ENCODE data around the gene SLC38A6.

Gene SLC38A6

DNA sequence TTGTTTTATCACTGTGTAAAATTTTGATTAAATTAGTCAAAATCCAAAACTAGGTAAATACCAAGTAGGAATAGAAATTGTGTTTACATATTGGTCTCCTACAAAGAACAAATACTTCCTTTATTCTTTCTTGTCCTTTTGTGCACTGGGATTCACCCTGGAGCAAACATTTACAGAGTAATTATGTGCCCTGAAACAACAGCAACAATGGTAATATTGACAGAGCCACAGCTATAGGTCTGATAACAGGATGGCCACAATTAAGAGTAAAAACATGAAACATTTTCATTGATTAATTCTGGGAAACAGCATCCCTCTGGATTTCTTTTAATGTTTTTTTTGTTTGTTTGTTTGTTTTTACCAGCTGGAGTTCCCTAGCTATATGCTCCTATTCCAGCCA is 61.2 kb downstream of the SLC38A6 start:
- DNase-seq (ENCODE audit: low read depth): no peak
- H3K4me3 ChIP-seq (ENCODE audit: low read depth, low read length): no peak overlapping the region
- TF ChIP-seq, protein P1, sequence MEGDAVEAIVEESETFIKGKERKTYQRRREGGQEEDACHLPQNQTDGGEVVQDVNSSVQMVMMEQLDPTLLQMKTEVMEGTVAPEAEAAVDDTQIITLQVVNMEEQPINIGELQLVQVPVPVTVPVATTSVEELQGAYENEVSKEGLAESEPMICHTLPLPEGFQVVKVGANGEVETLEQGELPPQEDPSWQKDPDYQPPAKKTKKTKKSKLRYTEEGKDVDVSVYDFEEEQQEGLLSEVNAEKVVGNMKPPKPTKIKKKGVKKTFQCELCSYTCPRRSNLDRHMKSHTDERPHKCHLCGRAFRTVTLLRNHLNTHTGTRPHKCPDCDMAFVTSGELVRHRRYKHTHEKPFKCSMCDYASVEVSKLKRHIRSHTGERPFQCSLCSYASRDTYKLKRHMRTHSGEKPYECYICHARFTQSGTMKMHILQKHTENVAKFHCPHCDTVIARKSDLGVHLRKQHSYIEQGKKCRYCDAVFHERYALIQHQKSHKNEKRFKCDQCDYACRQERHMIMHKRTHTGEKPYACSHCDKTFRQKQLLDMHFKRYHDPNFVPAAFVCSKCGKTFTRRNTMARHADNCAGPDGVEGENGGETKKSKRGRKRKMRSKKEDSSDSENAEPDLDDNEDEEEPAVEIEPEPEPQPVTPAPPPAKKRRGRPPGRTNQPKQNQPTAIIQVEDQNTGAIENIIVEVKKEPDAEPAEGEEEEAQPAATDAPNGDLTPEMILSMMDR (IDR thresholded peaks at IDR 0.05; ENCODE audit: insufficient read depth, low read depth, low read length, missing control alignments): no peak

DNA sequence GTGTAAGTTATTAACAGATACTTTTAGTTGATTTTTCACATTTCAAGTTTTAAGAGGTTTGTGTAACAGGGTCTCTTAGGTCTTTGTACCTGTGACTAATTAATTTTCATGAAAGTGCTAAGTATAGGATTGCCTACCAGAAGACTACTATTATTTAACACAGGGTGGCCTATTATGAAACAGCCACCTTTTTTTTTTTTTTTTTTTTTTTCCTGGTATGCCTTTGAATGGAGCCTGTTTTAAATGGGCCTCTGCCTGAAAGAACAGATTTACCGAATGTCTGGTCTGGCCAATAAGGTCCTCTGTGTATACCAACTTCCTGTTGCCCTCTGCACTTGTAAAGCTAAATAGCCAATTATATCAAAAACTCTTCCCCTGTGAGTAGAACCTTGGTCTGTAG is 62.5 kb downstream of the SLC38A6 start:
- no peak overlapping the region for H3K4me3 ChIP-seq (ENCODE audit: low read depth, low read length)
- no peak for DNase-seq (ENCODE audit: low read depth)
- TF ChIP-seq, protein P1 (IDR thresholded peaks at IDR 0.05; ENCODE audit: insufficient read depth, low read depth, low read length, missing control alignments): no peak

DNA sequence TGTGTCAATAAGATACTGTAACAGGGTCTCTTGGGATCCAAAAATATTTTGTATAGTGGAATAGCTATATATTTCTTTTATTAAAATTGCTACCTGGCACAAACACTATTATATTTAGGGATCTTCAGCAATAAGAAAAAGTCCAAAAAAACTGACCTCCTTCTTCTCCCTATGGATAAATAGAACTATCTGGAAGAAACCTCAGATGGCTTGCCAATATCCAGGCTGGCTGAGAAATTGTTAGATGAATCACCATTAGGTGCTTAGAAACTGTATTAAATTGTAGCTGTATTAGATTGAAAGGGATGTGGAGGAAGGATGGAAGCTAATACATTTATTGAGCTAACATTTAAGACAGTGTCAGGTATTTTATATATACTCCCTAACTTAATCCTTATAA is 66.0 kb downstream of the SLC38A6 start:
- no peak overlapping the region for H3K4me3 ChIP-seq (ENCODE audit: low read depth, low read length)
- no peak for DNase-seq (ENCODE audit: low read depth)
- TF ChIP-seq, protein P1 (IDR thresholded peaks at IDR 0.05; ENCODE audit: insufficient read depth, low read depth, low read length, missing control alignments): no peak

DNA sequence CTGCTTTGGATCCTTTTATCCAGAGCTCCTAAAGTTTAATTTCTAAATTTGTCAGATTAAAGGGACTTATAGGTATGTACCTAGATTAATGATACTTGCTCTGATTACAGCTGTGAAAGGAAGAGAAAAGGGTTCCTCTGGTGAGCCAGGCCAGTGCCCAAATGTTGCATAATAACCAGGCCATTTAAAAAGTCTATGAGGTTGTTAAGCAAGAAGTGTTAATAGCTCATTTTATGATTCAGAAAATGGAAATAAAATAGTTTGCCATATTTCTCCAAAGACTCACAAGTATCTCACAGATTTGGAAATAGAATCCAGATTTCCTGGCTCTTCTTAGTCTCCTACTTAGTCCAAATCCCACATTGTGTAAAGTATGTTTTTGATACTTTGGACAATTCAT is 67.6 kb downstream of the SLC38A6 start:
- H3K4me3 ChIP-seq (ENCODE audit: low read depth, low read length): no peak overlapping the region
- no peak for DNase-seq (ENCODE audit: low read depth)
- TF ChIP-seq, protein P1 (IDR thresholded peaks at IDR 0.05; ENCODE audit: insufficient read depth, low read depth, low read length, missing control alignments): no peak

DNA sequence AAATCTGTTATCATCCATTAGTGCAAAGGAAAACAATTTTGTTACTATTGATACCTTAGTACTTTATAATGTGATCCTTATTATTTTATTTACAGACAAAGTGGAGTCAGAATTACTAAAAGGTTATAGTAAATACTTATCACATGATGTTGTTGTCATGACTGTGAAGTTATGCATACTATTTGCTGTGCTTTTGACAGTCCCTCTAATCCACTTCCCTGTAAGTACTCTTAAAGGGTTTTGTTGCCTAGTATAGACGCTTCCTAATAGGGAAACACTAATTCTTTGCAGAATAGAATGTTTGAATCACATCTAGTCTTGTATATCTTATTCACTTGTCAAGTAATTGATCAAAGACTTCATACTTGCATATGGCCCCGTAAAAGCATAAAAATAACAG is 69.4 kb downstream of the SLC38A6 start:
- no peak overlapping the region for H3K4me3 ChIP-seq (ENCODE audit: low read depth, low read length)
- DNase-seq (ENCODE audit: low read depth): no peak
- TF ChIP-seq, protein P1 (IDR thresholded peaks at IDR 0.05; ENCODE audit: insufficient read depth, low read depth, low read length, missing control alignments): no peak

DNA sequence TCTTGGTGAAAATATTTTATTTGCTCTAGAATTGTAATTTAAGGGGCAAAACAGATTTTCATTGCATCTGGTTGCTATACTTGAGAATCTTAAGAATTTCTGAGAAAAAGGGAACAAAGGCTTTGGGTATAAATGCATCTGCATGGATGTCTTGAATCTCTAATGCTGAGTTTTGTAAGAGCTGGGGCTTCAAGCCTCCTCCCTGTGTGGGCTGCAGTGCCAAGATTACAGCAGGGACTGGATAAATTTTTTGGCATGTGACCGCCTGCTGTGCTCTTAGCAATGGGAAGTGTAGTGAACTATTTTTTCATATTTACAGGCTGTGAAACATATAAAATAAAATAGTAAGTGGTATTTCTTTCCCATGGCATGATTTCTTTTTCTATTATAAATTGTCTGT is 70.0 kb downstream of the SLC38A6 start:
- TF ChIP-seq, protein P1 (IDR thresholded peaks at IDR 0.05; ENCODE audit: insufficient read depth, low read depth, low read length, missing control alignments): no peak
- no peak overlapping the region for H3K4me3 ChIP-seq (ENCODE audit: low read depth, low read length)
- DNase-seq (ENCODE audit: low read depth): no peak

DNA sequence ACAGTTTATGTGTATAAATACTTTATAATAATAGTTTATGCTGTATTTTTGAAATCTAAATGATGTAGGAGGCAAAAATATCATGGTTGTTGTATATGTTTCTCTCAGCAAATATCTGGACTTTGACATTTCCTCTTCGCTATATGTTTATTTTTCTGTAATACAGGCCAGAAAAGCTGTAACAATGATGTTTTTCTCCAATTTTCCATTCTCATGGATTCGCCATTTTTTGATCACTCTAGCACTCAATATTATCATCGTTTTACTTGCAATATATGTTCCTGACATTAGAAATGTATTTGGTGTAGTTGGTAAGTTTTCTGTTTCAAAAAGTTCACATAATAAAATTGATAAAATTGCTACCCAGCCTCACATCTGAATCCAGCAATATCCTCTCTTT is 70.6 kb downstream of the SLC38A6 start:
- no peak overlapping the region for H3K4me3 ChIP-seq (ENCODE audit: low read depth, low read length)
- TF ChIP-seq, protein P1 (IDR thresholded peaks at IDR 0.05; ENCODE audit: insufficient read depth, low read depth, low read length, missing control alignments): no peak
- DNase-seq (ENCODE audit: low read depth): no peak

Data from GM12865 (cell line).